ENCODE measurements around the gene TPM4.
"Not testable (repeated sequence)": the region's sequence is repeated elsewhere in the genome, so short reads cannot be mapped to it uniquely, and the experiment has no call there.

Gene TPM4

DNA sequence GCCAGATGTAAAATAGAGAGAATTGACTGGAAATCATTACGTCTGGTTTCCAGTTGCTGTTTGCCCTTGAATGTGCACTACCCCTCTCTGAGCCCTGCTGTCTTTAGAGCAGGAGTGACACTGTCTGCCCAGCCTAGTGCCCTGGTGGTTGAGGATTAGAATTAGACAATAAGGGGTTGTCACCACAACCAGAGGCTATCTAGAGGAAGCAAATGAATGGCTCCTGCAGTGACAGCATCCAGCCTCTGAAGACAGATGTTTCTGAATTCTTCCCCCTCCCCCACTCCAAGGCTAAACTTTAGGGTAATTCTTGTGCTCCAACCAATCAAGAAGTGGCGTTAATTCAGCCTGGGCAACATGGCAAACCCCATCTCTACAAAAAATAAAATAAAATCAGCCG, 37.4 kb downstream of the TPM4 start:
- TF ChIP-seq, protein P1, sequence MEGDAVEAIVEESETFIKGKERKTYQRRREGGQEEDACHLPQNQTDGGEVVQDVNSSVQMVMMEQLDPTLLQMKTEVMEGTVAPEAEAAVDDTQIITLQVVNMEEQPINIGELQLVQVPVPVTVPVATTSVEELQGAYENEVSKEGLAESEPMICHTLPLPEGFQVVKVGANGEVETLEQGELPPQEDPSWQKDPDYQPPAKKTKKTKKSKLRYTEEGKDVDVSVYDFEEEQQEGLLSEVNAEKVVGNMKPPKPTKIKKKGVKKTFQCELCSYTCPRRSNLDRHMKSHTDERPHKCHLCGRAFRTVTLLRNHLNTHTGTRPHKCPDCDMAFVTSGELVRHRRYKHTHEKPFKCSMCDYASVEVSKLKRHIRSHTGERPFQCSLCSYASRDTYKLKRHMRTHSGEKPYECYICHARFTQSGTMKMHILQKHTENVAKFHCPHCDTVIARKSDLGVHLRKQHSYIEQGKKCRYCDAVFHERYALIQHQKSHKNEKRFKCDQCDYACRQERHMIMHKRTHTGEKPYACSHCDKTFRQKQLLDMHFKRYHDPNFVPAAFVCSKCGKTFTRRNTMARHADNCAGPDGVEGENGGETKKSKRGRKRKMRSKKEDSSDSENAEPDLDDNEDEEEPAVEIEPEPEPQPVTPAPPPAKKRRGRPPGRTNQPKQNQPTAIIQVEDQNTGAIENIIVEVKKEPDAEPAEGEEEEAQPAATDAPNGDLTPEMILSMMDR (IDR thresholded peaks at IDR 0.05; ENCODE audit: insufficient read depth, low read length, missing control alignments), result no peak
- H3K4me3 ChIP-seq (ENCODE audit: low read depth, low read length), result no peak overlapping the region
- no peak for DNase-seq (ENCODE audit: low read depth, low spot score)
- CTCF ChIA-PET, result interaction anchor here (0.8 to 1.4 kb wide), 3 partner anchors 51 to 72 kb away, joined by 4 to 6 read pairs (median 6); partner anchors contain the start of gene FAM32A
- POLR2A ChIA-PET, result interaction anchor here (1.1 kb wide), 1 partner anchor 14 kb away, joined by 4 read pairs; no protein-coding TSS in a partner anchor

DNA sequence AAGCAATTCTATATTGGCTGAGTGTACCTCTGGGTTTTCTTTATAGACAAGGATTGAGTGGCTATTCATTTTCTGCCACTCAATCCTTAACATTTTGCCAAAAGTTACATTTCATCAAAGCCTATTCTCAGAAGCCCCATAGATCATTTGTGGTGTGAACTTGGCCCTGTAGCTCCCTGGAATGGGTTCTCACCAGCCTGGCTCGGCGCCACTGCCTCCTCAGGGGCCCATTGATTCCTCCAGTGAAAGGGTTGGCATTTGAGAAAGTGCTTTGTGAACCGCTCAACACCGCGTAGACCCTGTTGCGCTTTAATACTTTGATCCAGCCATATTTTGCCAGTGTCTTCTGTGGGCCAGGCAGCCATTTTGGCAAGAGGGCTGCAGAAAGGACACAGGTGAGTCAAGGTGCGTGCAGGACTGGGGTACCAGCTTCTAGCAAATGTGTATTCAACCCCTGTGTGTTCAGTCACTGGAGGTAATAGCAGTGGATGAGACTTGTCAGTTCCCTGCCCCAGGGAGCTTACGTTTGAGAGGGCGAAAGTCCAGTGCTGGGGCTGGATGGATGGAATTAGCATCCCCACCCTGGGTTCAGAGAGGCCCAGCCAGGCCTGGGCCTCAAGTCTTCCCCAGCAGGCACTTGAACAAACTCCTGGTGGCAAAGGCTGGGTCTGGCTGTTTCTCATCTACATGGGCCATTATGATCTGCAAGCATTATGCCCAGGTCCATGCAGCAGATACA, 39.2 kb downstream of the TPM4 start:
- TF ChIP-seq, protein P1 (IDR thresholded peaks at IDR 0.05; ENCODE audit: insufficient read depth, low read length, missing control alignments), result no peak
- no peak for DNase-seq (ENCODE audit: low read depth, low spot score)
- ChIA-PET POLR2A (no interaction called here), CTCF (interaction anchor here (0.7 to 2.0 kb wide), 7 partner anchors 11 to 74 kb away, joined by 3 to 11 read pairs (median 3); no protein-coding TSS in a partner anchor)
- no peak overlapping the region for H3K4me3 ChIP-seq (ENCODE audit: low read depth, low read length)

DNA sequence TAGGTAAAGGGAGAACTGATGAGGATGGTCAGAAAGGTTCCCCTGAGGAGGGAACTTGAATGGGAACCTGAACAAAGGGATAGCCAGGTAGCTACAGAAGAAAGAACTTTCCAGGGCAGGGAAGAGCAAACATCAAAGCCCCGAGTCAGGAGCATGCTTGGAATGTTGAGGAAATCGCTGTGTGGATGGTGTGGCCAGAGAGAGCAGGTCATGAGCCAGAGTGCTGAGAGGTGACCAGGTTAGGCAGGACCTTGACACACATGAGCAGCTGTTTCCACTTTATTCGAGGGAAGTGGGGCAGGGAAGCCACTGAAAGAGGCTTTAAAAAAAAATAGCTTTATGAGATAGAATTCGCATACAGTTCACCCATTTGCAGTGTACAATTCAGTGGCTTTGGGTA, 39.8 kb downstream of the TPM4 start:
- TF ChIP-seq, protein P1 (IDR thresholded peaks at IDR 0.05; ENCODE audit: insufficient read depth, low read length, missing control alignments), result no peak
- H3K4me3 ChIP-seq (ENCODE audit: low read depth, low read length), result no peak overlapping the region
- POLR2A ChIA-PET, result no interaction called here
- DNase-seq (ENCODE audit: low read depth, low spot score), result no peak
- CTCF ChIA-PET, result interaction anchor here (0.8 to 2.0 kb wide), 5 partner anchors 10 to 75 kb away, joined by 3 to 11 read pairs (median 5); no protein-coding TSS in a partner anchor

DNA sequence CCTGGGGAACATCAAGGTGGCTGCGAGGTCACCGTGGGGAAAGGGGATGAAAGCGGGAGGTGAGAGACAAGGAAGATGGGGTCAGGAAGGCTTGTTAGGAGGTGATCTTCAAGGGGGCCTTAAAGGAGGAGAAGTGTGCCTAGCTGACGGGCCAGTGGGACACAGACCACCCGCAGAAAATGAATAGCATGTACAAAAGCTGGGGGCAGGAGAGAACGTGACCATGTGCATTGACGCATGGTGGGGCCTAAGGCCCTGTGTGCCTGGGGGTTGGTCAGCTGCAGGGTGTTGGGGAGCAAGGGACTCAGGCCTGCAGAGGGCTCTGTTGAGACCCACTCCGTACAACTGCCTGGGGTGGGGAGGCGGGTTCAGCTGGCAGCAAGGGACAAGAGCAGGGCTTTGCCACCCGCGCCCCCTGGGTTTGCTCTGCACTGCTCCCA, 41.3 kb downstream of the TPM4 start:
- DNase-seq (ENCODE audit: low read depth, low spot score), result no peak
- CTCF ChIA-PET, result interaction anchor here (1.9 kb wide), 1 partner anchor 76 kb away, joined by 8 read pairs; no protein-coding TSS in a partner anchor
- no peak overlapping the region for H3K4me3 ChIP-seq (ENCODE audit: low read depth, low read length)
- TF ChIP-seq, protein P1 (IDR thresholded peaks at IDR 0.05; ENCODE audit: insufficient read depth, low read length, missing control alignments), result no peak
- POLR2A ChIA-PET, result no interaction called here

- DNase-seq (ENCODE audit: low read depth, low spot score), result no peak
- POLR2A ChIA-PET, result interaction anchor here (0.6 kb wide), 1 partner anchor 75 kb away, joined by 4 read pairs; no protein-coding TSS in a partner anchor
- CTCF ChIA-PET, result interaction anchor here (1.3 to 1.9 kb wide), 2 partner anchors 77 to 78 kb away, joined by 3 to 8 read pairs; no protein-coding TSS in a partner anchor
- TF ChIP-seq, protein P1 (IDR thresholded peaks at IDR 0.05; ENCODE audit: insufficient read depth, low read length, missing control alignments), result no peak
- H3K4me3 ChIP-seq (ENCODE audit: low read depth, low read length), result no peak overlapping the region
Observed at GRCh38 chr19:16118489-16119033, 42.3 kb downstream of the TPM4 start.

DNA sequence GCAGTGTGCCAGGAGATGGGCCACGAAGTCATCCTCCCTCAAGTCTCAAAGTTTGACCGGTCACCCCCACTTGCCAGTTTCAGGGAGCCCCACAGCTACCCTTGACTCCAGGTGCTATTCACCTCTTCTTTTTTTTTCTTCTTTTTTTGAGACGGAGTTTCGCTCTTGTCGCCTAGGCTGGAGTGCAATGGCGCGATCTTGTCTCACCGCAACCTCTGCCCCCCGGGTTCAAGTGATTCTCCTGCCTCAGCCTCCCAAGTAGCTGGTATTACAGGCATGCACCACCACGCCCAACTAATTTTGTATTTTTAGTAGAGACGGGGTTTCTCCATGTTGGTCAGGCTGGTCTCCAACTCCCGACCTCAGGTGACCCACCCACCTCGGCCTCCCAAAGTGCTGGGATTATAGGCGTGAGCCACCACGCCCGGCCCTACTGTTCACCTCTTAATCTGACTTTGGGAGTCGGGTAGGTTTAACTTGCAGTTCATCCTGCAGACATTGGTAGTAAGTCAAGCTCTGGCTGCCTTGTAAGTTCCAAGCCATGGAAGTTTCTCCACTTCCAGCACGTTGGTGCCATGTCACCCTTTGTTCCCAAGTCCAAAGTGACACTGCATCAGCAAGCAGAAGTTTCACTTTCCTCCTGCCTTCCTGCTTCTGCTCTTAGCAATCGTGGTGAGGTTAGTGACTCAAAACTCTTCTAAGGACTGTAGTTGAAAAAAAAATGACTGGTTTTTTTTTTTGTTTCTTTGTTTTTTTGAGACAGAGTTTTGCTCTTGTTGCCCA, 43.0 kb downstream of the TPM4 start:
- ChIA-PET POLR2A (interaction anchor here (0.6 kb wide), 1 partner anchor 74 kb away, joined by 4 read pairs; no protein-coding TSS in a partner anchor), CTCF (interaction anchor here (1.3 to 4.9 kb wide), 2 partner anchors 8 to 78 kb away, joined by 3 to 19 read pairs; partner anchors contain the start of gene RAB8A)
- H3K4me3 ChIP-seq (ENCODE audit: low read depth, low read length); DNase-seq (ENCODE audit: low read depth, low spot score): not testable (repeated sequence)
